HepG2 (cell line): ENCODE results near the gene FHIT. TPM values are rescaled to one million over a fixed set of nuclear protein-coding genes. Genes with fewer than 3 reads are reported as not detected.

ENCODE experiments used
- ATAC-seq: fragments of 200-7000 bp; cut with Tn5 transposase; 3 replicates; pipeline ENCODE4 v1.9.1; 2020; ENCODE audit warnings: mild to moderate bottlenecking, moderate library complexity
- BruUV-seq: library from RNA; stranded (reverse); fragments of 400-500 nt; replicated peaks from 2 replicates; lab custom pipeline; 2021; lab: Mats Ljungman, UMichigan
- CTCF ChIA-PET: fragments of 300-600 bp; formaldehyde crosslinking; extraction: SDS; loops from one replicate; lab custom pipeline; 2021; ENCODE audit warnings: low total read pairs, inconsistent platforms, low intra/inter-chr PET ratio; lab: Yijun Ruan, JAX
- POLR2A ChIA-PET: fragments of 350-600 bp; sonication (Branson Sonifier 250); formaldehyde crosslinking; loops from one replicate; lab custom pipeline; 2020; ENCODE audit warnings: antibody characterized with exemption, inconsistent platforms; lab: Yijun Ruan, JAX
- DNase-seq: peaks from one replicate; pipeline ENCODE4 v3.0.0-alpha.2; 2015; ENCODE audit warnings: low spot score
- FAIRE-seq: peaks from 3 replicates; lab custom pipeline; 2011; peaks lifted over from hg19 to GRCh38; lab: Jason Lieb, UNC
- H2AFZ ChIP-seq: one replicate; pipeline ENCODE4 v1.6.1; 2011; ENCODE audit warnings: low read length, inconsistent platforms
- H3K27ac ChIP-seq: fragments of 300-600 bp; 3 replicates; pipeline ENCODE4 v1.8.0; 2011; ENCODE audit warnings: mixed run types, mild to moderate bottlenecking, mixed read lengths, low read length, inconsistent platforms; ENCODE audit not compliant: insufficient read depth; ENCODE audit errors: extremely low read length
- H3K27me3 ChIP-seq, 2 experiments: fragments of 200-600 bp in 1 of 2; 2 replicates in 1 of 2; 3 replicates in 1 of 2; pipeline versions ENCODE4 v1.6.0 to v1.8.0; 2011; ENCODE audit warnings: low read length in 2 of 2, mild to moderate bottlenecking in 2 of 2, moderate library complexity in 2 of 2, inconsistent platforms in 1 of 2; ENCODE audit not compliant: insufficient read depth in 2 of 2, control insufficient read depth in 1 of 2
- H3K36me3 ChIP-seq, 2 experiments: fragments of 200-600 bp in 1 of 2; replicated peaks in 1 of 2; 2 replicates in 1 of 2; 3 replicates in 1 of 2; pipeline versions ENCODE4 v1.5.1 to v1.8.0; 2011; ENCODE audit warnings: low read length in 2 of 2, inconsistent platforms in 1 of 2; ENCODE audit not compliant: insufficient read depth in 2 of 2, control insufficient read depth in 1 of 2
- H3K4me1 ChIP-seq: 2 replicates; pipeline ENCODE4 v1.5.1; 2012; ENCODE audit warnings: low read length, inconsistent platforms; ENCODE audit not compliant: insufficient read depth
- H3K4me2 ChIP-seq: 2 replicates; pipeline ENCODE4 v1.6.0; 2011; ENCODE audit warnings: low read depth, low read length, inconsistent platforms
- H3K4me3 ChIP-seq, 3 experiments: fragments of 200-600 bp in 1 of 3; sonication (generic), shearing (Covaris generic) in 1 of 3; replicated peaks in 1 of 3; 2 replicates each; pipeline ENCODE4 v1.5.1; 2011 to 2016; ENCODE audit warnings: low read length in 3 of 3, inconsistent platforms in 2 of 3, low read depth in 2 of 3, mild to moderate bottlenecking in 2 of 3, control low read depth in 1 of 3, mixed read lengths in 1 of 3; ENCODE audit not compliant: insufficient read depth in 1 of 3
- H3K79me2 ChIP-seq: one replicate; pipeline ENCODE4 v1.6.1; 2011; ENCODE audit warnings: low read length, inconsistent platforms; ENCODE audit not compliant: insufficient read depth
- H3K9ac ChIP-seq: 2 replicates; pipeline ENCODE4 v1.6.0; 2011; ENCODE audit warnings: mild to moderate bottlenecking, low read depth, low read length, inconsistent platforms; ENCODE audit not compliant: insufficient read depth
- H3K9me3 ChIP-seq: 2 replicates; pipeline ENCODE4 v1.5.1; 2012; ENCODE audit warnings: mild to moderate bottlenecking, low read length
- H4K20me1 ChIP-seq: 2 replicates; pipeline ENCODE4 v1.6.0; 2011; ENCODE audit warnings: inconsistent platforms, mild to moderate bottlenecking, low read length, moderate library complexity; ENCODE audit not compliant: insufficient read depth
- AGO2 ChIP-seq: fragments of 200-400 bp; formaldehyde crosslinking; optimal IDR thresholded peaks from 2 replicates; pipeline ENCODE3; 2017; ENCODE audit warnings: mild to moderate bottlenecking, low read depth, low read length, moderate library complexity
- CAMTA2 ChIP-seq: sonication (generic); formaldehyde crosslinking; IDR thresholded peaks from 2 replicates; pipeline ENCODE4 v1.4.0; 2020; ENCODE audit warnings: mild to moderate bottlenecking, missing genetic modification reagents, borderline replicate concordance
- GTF2F1 ChIP-seq: fragments of 150-350 bp; IDR thresholded peaks from 2 replicates; pipeline ENCODE4 v1.6.1; 2014; ENCODE audit warnings: low read length
- SP2 ChIP-seq: sonication (generic); formaldehyde crosslinking; IDR thresholded peaks from 2 replicates; pipeline ENCODE4 v1.5.1; 2020; ENCODE audit warnings: mild to moderate bottlenecking, missing genetic modification reagents
- ZFP37 ChIP-seq: sonication (generic); formaldehyde crosslinking; IDR thresholded peaks from 2 replicates; pipeline ENCODE4 v1.4.0; 2020; ENCODE audit warnings: missing genetic modification reagents, borderline replicate concordance
- ZNF788 ChIP-seq: sonication (generic); formaldehyde crosslinking; IDR thresholded peaks from 2 replicates; pipeline ENCODE4 v1.5.0; 2020; ENCODE audit warnings: mild to moderate bottlenecking, missing genetic modification reagents, borderline replicate concordance
- ZNF878 ChIP-seq: sonication (generic); formaldehyde crosslinking; IDR thresholded peaks from 2 replicates; pipeline ENCODE4 v1.8.1; 2023; ENCODE audit warnings: mild to moderate bottlenecking, missing genetic modification reagents, moderate library complexity
- WGBS: methylation state at CpG from one replicate; pipeline ENCODE4 v1.1.6; 2017; ENCODE audit warnings: low lambda C conversion rate; 5-methylcytosine and 5-hydroxymethylcytosine counted together
- in situ Hi-C: cut with HindIII; loops from 2 replicates; pipeline ENCODE4 v1.10.0; 2017; ENCODE audit warnings: low pct_unique_long_range_greater_than_20kb; ENCODE audit not compliant: extremely low pct_ligation_motif_present
- intact Hi-C: fragments of 100-400 bp; cut with micrococcal nuclease; formaldehyde crosslinking; loops from one replicate; pipeline ENCODE4 v1.10.0; 2022; ENCODE audit not compliant: unreplicated experiment
- polyA plus RNA-seq, 8 experiments: library from polyadenylated mRNA; depleted of rRNA in 3 of 8; stranded (reverse) in 7 of 8; unstranded in 1 of 8; fragments of >200 nt; fragmentation: Illumina TruSeq in 4 of 8; extraction: Trizol in 4 of 8; gene quantifications; 2 replicates each; pipeline versions ENCODE4 v1.2.1 to v1.2.3, GENCODE V29; 2011 to 2016; ENCODE audit warnings: low read depth in 4 of 8, missing spikeins in 1 of 8, mixed read lengths in 1 of 8; ENCODE audit not compliant: insufficient read depth in 1 of 8
- total RNA-seq, 5 experiments: library from RNA; depleted of rRNA; stranded (reverse); fragments of >200 nt; fragmentation: Illumina TruSeq; extraction: Trizol; gene quantifications; 2 replicates each; pipeline ENCODE4 v1.2.3, GENCODE V29; 2016; ENCODE audit warnings: low read depth in 1 of 5
- TF ChIP-seq, protein P1 (sequence below): IDR thresholded peaks from 2 replicates; pipeline ENCODE4 v1.6.1; 2012; ENCODE audit warnings: low read depth, low read length, improper control_type of control experiment

The FHIT gene
- total and polyA plus RNA-seq, 2 of the 13 experiments (the other 11 are each of a cell fraction or from before 2014, with no cell fraction given): 4.0 to 4.6 TPM

- H3K4me2 ChIP-seq: no peak overlapping the region
- in situ Hi-C loops: no loop called here
- DNase-seq: no peak
- no peaks in the 10 kb centered on the region for H4K20me1 ChIP-seq
- POLR2A ChIA-PET: no interaction called here
- TF ChIP-seq ZNF788 (no peak), ZNF878 (no peak), SP2 (CRISPR knock-in tag) (no peak), ZFP37 (CRISPR knock-in tag) (no peak), GTF2F1 (no peak), CAMTA2 (CRISPR knock-in tag) (no peak)
- TF ChIP-seq, protein P1, sequence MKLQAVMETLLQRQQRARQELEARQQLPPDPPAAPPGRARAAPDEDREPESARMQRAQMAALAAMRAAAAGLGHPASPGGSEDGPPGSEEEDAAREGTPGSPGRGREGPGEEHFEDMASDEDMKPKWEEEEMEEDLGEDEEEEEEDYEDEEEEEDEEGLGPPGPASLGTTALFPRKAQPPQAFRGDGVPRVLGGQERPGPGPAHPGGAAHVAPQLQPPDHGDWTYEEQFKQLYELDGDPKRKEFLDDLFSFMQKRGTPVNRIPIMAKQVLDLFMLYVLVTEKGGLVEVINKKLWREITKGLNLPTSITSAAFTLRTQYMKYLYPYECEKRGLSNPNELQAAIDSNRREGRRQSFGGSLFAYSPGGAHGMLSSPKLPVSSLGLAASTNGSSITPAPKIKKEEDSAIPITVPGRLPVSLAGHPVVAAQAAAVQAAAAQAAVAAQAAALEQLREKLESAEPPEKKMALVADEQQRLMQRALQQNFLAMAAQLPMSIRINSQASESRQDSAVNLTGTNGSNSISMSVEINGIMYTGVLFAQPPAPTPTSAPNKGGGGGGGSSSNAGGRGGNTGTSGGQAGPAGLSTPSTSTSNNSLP: no peak
- TF ChIP-seq, all 625 proteins: peak for 0
- Histone ChIP-seq H3K79me2 (no peaks in the 10 kb centered on the region), H3K27ac (no peak overlapping the region), H3K4me1 (peaks cover under 1% of the 10 kb centered on the region; the same call in 1 of the 2 replicates), H3K9me3 (no peaks in the 10 kb centered on the region), H3K27me3 (no peaks in the 10 kb centered on the region), H3K4me3 (no peak overlapping the region), H3K36me3 (no peaks in the 10 kb centered on the region), H2AFZ (no peak overlapping the region), H3K9ac (no peak overlapping the region)
- no TSS peak for BruUV-seq
- intact Hi-C loops: no loop called here
- FAIRE-seq (no peak), ATAC-seq (no peak)
- 85% methylated on average over 1 of the region's 5 CpGs for WGBS
- CTCF ChIA-PET: no interaction called here
Observed at GRCh38 chr3:60427109-60427508, 824.1 kb downstream of the FHIT start.

- 54% methylated on average over 2 of the region's 2 CpGs for WGBS
- H2AFZ ChIP-seq: no peak overlapping the region
- CTCF ChIA-PET: no interaction called here
- peaks cover 5% of the 10 kb centered on the region; the same call in 1 of the 2 replicates for H3K4me1 ChIP-seq
- H3K79me2 ChIP-seq: no peaks in the 10 kb centered on the region
- H3K9me3 ChIP-seq: no peaks in the 10 kb centered on the region
- FAIRE-seq: no peak
- intact Hi-C loops (no loop called here), in situ Hi-C loops (no loop called here)
- H3K36me3 ChIP-seq: no peaks in the 10 kb centered on the region
- POLR2A ChIA-PET: no interaction called here
- no peak overlapping the region for H3K4me3 ChIP-seq
- no peak for DNase-seq
- no peaks in the 10 kb centered on the region for H4K20me1 ChIP-seq
- ATAC-seq: no peak
- H3K27me3 ChIP-seq: no peaks in the 10 kb centered on the region
- no peak overlapping the region for H3K9ac ChIP-seq
- H3K27ac ChIP-seq: no peak overlapping the region
- H3K4me2 ChIP-seq: no peak overlapping the region
- no peak for TF ChIP-seq AGO2
- BruUV-seq: no TSS peak
Observed at GRCh38 chr3:60424942-60425341, 826.3 kb downstream of the FHIT start.
